NK-92 (cell line): ENCODE data around the gene EFNA3.
A peak's percentile ranks its signal among the peaks of the same experiment; 100 is the strongest.

Experiments
- DNase-seq: peaks from one replicate; lab custom pipeline; 2025; ENCODE audit not compliant: unreplicated experiment; lab: John Stamatoyannopoulos, UW

The EFNA3 gene

GRCh38 chr1:155048449-155049334 is 29.9 kb upstream of the EFNA3 start:
- no peak for DNase-seq

- no peak for DNase-seq
Measured at GRCh38 chr1:155049651-155050559, 28.7 kb upstream of the EFNA3 start.

GRCh38 chr1:155050560-155051341 is 27.9 kb upstream of the EFNA3 start, which contains the start of gene ADAM15:
Gene ADAM15, plus strand, starts transcription at chr1:155051316. Its CDS starts 71 bp downstream, at chr1:155051387.
- no peak for DNase-seq

GRCh38 chr1:155051342-155051776 is 27.3 kb upstream of the EFNA3 start:
- DNase-seq, result no peak

- no peak for DNase-seq
Measured at GRCh38 chr1:155051777-155052398, 26.7 kb upstream of the EFNA3 start.

- no peak for DNase-seq
Measured at GRCh38 chr1:155052439-155053395, 25.9 kb upstream of the EFNA3 start.

GRCh38 chr1:155053531-155054105 is 25.0 kb upstream of the EFNA3 start:
- no peak for DNase-seq

GRCh38 chr1:155057104-155057503 is 21.5 kb upstream of the EFNA3 start:
- no peak for DNase-seq

GRCh38 chr1:155057788-155058211 is 20.8 kb upstream of the EFNA3 start:
- DNase-seq, result no peak

- no peak for DNase-seq
Measured at GRCh38 chr1:155060736-155061135, 17.9 kb upstream of the EFNA3 start.

- peak; percentile 41 for DNase-seq
Measured at GRCh38 chr1:155061381-155062150, 17.1 kb upstream of the EFNA3 start.

- no peak for DNase-seq
Measured at GRCh38 chr1:155062151-155062686, 16.4 kb upstream of the EFNA3 start.

- DNase-seq, result no peak
Measured at GRCh38 chr1:155062702-155063411, 15.8 kb upstream of the EFNA3 start.

- no peak for DNase-seq
Measured at GRCh38 chr1:155063550-155064110, 15.0 kb upstream of the EFNA3 start, which contains the start of gene EFNA4. Gene EFNA4, plus strand, starts transcription at chr1:155063740. Its CDS starts 84 bp downstream, at chr1:155063824.

- DNase-seq, result no peak
Measured at GRCh38 chr1:155064111-155064831, 14.4 kb upstream of the EFNA3 start.

GRCh38 chr1:155064832-155065429 is 13.7 kb upstream of the EFNA3 start:
- DNase-seq, result no peak
